Measurements from ENCODE around the gene FLT4. TPM values are rescaled to one million over a fixed set of nuclear protein-coding genes. Genes with fewer than 3 reads are reported as not detected.

Gene FLT4
- total and polyA plus RNA-seq, 2 donors (not counting 1 experiment from before 2014, with no cell fraction given), result 0.01 TPM; not detected in 1

GRCh38 chr5:180612683-180613082 lies 36.7 kb downstream of the FLT4 start:
- Histone ChIP-seq H3K4me3 (ENCODE audit: control extremely low read depth in 1 of 5, extremely low read depth in 1 of 5, insufficient read depth in 1 of 5, low read depth in 2 of 5, low read length in 4 of 5) (no peak overlapping the region), H2AFZ (ENCODE audit: insufficient read depth, low read depth, low read length, poor library complexity, severe bottlenecking) (no peak overlapping the region), H3K9ac (ENCODE audit: low read length) (no peak overlapping the region), H3K36me3 (replicated peaks in 1 of 2; ENCODE audit: control extremely low read depth in 1 of 2, control insufficient read depth in 1 of 2, extremely low read depth in 1 of 2, insufficient read depth in 2 of 2, low read length in 1 of 2) (no peaks in the 10 kb centered on the region), H3K9me3 (ENCODE audit: control extremely low read depth in 1 of 3, control insufficient read depth in 2 of 3, insufficient read depth in 1 of 3, low read length in 2 of 3) (no peaks in the 10 kb centered on the region), H3K4me1 (ENCODE audit: control insufficient read depth in 2 of 2, insufficient read depth in 2 of 2, low read length in 2 of 2) (no peaks in the 10 kb centered on the region), H3K27ac (ENCODE audit: low read length in 2 of 2) (no peak overlapping the region), H4K20me1 (ENCODE audit: control insufficient read depth, insufficient read depth, low read length, poor library complexity, severe bottlenecking) (no peaks in the 10 kb centered on the region), H3K79me2 (ENCODE audit: control insufficient read depth, insufficient read depth, low read length) (no peaks in the 10 kb centered on the region), H3K4me2 (replicated peaks; ENCODE audit: low read depth, low read length, poor library complexity, severe bottlenecking) (no peak overlapping the region), H3K27me3 (replicated peaks in 1 of 4; ENCODE audit: control extremely low read depth in 1 of 4, control insufficient read depth in 3 of 4, insufficient read depth in 4 of 4, low read length in 3 of 4) (peaks cover 0 to 3% (median 0%) of the 10 kb centered on the region in 4 experiments)
- Mint-ChIP-seq H3K4me1 (no peaks in the 10 kb centered on the region), H3K9me3 (ENCODE audit: insufficient read depth) (no peaks in the 10 kb centered on the region), H3K27ac (no peak overlapping the region), H3K4me3 (no peak overlapping the region), H3K27me3 (no peaks in the 10 kb centered on the region)
- 86% methylated on average over 12 of the region's 15 CpGs for whole genome bisulfite sequencing (ENCODE audit: insufficient coverage)
- DNase-seq, result no peak
- intact Hi-C loops (cut with micrococcal nuclease), result no loop called here
- no peak for ATAC-seq (ENCODE audit: low read depth)
- CTCF ChIA-PET, result no interaction called here
- TF ChIP-seq CTCF (IDR thresholded peaks at IDR 0.05) (no peak), EZH2 (IDR thresholded peaks at IDR 0.05; ENCODE audit: borderline replicate concordance, insufficient read depth, low read depth, low read length, poor library complexity, severe bottlenecking) (no peak)
- POLR2A ChIA-PET, result no interaction called here

- Histone ChIP-seq H4K20me1 (ENCODE audit: control insufficient read depth, insufficient read depth, low read length, poor library complexity, severe bottlenecking) (no peaks in the 10 kb centered on the region), H3K27me3 (replicated peaks in 1 of 4; ENCODE audit: control extremely low read depth in 1 of 4, control insufficient read depth in 3 of 4, insufficient read depth in 4 of 4, low read length in 3 of 4) (no peaks in the 10 kb centered on the region), H3K36me3 (replicated peaks in 1 of 2; ENCODE audit: control extremely low read depth in 1 of 2, control insufficient read depth in 1 of 2, extremely low read depth in 1 of 2, insufficient read depth in 2 of 2, low read length in 1 of 2) (no peaks in the 10 kb centered on the region), H3K79me2 (ENCODE audit: control insufficient read depth, insufficient read depth, low read length) (no peaks in the 10 kb centered on the region), H2AFZ (ENCODE audit: insufficient read depth, low read depth, low read length, poor library complexity, severe bottlenecking) (no peak overlapping the region), H3K4me2 (replicated peaks; ENCODE audit: low read depth, low read length, poor library complexity, severe bottlenecking) (no peak overlapping the region), H3K27ac (ENCODE audit: low read length in 2 of 2) (no peak overlapping the region), H3K4me1 (ENCODE audit: control insufficient read depth in 2 of 2, insufficient read depth in 2 of 2, low read length in 2 of 2) (no peaks in the 10 kb centered on the region), H3K9me3 (ENCODE audit: control extremely low read depth in 1 of 3, control insufficient read depth in 2 of 3, insufficient read depth in 1 of 3, low read length in 2 of 3) (no peaks in the 10 kb centered on the region), H3K9ac (ENCODE audit: low read length) (no peak overlapping the region), H3K4me3 (ENCODE audit: control extremely low read depth in 1 of 5, extremely low read depth in 1 of 5, insufficient read depth in 1 of 5, low read depth in 2 of 5, low read length in 4 of 5) (no peak overlapping the region)
- intact Hi-C loops (cut with micrococcal nuclease), result no loop called here
- no peak overlapping the region for H3K27ac Mint-ChIP-seq
- no peak for TF ChIP-seq EZH2 (IDR thresholded peaks at IDR 0.05; ENCODE audit: borderline replicate concordance, insufficient read depth, low read depth, low read length, poor library complexity, severe bottlenecking)
- TF ChIP-seq CTCF (IDR thresholded peaks at IDR 0.05), result no peak
- ATAC-seq (ENCODE audit: low read depth) (no peak), DNase-seq (no peak)
- H3K27me3 Mint-ChIP-seq, result no peaks in the 10 kb centered on the region
- H3K4me3 Mint-ChIP-seq, result no peak overlapping the region
- POLR2A ChIA-PET, result no interaction called here
- CTCF ChIA-PET, result no interaction called here
- WGBS (ENCODE audit: insufficient coverage), result 94% methylated on average over 21 of the region's 30 CpGs
- no peaks in the 10 kb centered on the region for H3K4me1 Mint-ChIP-seq
- no peaks in the 10 kb centered on the region for H3K9me3 Mint-ChIP-seq (ENCODE audit: insufficient read depth)
Observed at GRCh38 chr5:180611140-180611850, 38.1 kb downstream of the FLT4 start.
